ENCODE data around the gene CSTF1.

The CSTF1 gene

DNA sequence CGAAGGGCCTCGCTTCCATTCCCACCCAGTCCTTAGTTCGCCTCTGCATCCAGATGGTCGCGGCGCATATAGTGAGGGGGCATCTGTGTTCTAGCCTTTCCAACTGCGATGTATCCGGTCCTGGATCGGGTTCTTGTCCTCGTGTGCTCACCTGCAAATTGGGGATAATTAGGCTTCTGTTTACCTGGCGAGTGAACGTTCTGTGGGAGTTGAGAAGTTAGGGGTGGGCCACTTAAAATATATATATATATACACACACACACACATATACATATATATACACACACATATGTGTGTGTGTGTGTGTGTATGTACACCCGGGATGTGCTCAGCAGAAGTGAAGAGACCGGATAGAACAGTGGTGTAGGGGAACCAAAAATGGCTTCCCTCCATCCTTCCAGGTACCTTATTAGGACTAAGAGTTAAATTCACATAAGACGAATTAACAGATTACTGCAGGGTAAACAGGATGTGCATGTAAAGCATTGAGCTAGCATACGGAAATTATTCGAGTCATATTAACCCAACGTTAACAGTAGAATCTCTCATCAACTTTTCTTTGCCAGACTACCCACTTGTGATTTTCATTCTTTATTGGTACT is 537 bp downstream of the CSTF1 start:
- DNase-seq (ENCODE audit: low spot score): no peak
- H2BK15ac ChIP-seq (ENCODE audit: low read length): no peak overlapping the region
- H3K9me3 ChIP-seq (replicated peaks in 1 of 2; ENCODE audit: control insufficient read depth in 2 of 2, insufficient read depth in 1 of 2, low read depth in 1 of 2, low read length in 2 of 2): no peaks in the 10 kb centered on the region
- peak overlapping the region; percentile 87 for H3K9ac ChIP-seq (ENCODE audit: low read depth, low read length, poor library complexity)
- H3K18ac ChIP-seq (ENCODE audit: low read length): peak overlapping the region; percentile 76
- H3K27ac ChIP-seq (replicated peaks; ENCODE audit: low read length): peak overlapping the region; percentile 95
- whole genome bisulfite sequencing, 2 donors (ENCODE audit: extremely low coverage in 2 of 2, insufficient read length in 2 of 2, insufficient replicate concordance in 1 of 2): no CpG with 5 or more reads among the region's 18 CpGs
- peak overlapping the region; percentile 45 for H3K4me2 ChIP-seq (ENCODE audit: insufficient read depth, low read length, poor library complexity, severe bottlenecking)
- H3K36me3 ChIP-seq (replicated peaks in 1 of 2; ENCODE audit: control insufficient read depth in 2 of 2, insufficient read depth in 2 of 2, low read length in 2 of 2): peaks cover 34 to 73% of the 10 kb centered on the region in 2 donors
- no peak overlapping the region for H2AK5ac ChIP-seq (ENCODE audit: low read depth, low read length)
- H3K4me3 ChIP-seq (ENCODE audit: low read length in 2 of 2): peak overlapping the region; percentile 95 to 99
- peak overlapping the region; percentile 97 for H2AFZ ChIP-seq (ENCODE audit: low read length)
- peak overlapping the region; percentile 4 for H3K23ac ChIP-seq (ENCODE audit: low read depth, low read length, poor library complexity)
- H4K8ac ChIP-seq (ENCODE audit: low read depth, low read length): no peak overlapping the region
- no peak overlapping the region for H4K91ac ChIP-seq (ENCODE audit: low read depth, low read length, poor library complexity)
- H3K79me1 ChIP-seq (ENCODE audit: low read depth, low read length): peaks cover 9% of the 10 kb centered on the region
- H3K4me1 ChIP-seq (ENCODE audit: control insufficient read depth in 2 of 2, insufficient read depth in 1 of 2, low read depth in 1 of 2, low read length in 2 of 2): peaks cover 5 to 11% of the 10 kb centered on the region in 2 donors
- H2BK120ac ChIP-seq (ENCODE audit: low read depth, low read length): no peak overlapping the region
- H3K4ac ChIP-seq (ENCODE audit: low read length): no peak overlapping the region
- H2BK12ac ChIP-seq (ENCODE audit: low read length): no peak overlapping the region
- no peak overlapping the region for H3K14ac ChIP-seq (ENCODE audit: low read length)
- peak overlapping the region; percentile 77 for H2BK5ac ChIP-seq (ENCODE audit: low read length)
- no peaks in the 10 kb centered on the region for H3K27me3 ChIP-seq (ENCODE audit: control insufficient read depth in 3 of 3, insufficient read depth in 3 of 3, low read depth in 1 of 3, low read length in 3 of 3)

DNA sequence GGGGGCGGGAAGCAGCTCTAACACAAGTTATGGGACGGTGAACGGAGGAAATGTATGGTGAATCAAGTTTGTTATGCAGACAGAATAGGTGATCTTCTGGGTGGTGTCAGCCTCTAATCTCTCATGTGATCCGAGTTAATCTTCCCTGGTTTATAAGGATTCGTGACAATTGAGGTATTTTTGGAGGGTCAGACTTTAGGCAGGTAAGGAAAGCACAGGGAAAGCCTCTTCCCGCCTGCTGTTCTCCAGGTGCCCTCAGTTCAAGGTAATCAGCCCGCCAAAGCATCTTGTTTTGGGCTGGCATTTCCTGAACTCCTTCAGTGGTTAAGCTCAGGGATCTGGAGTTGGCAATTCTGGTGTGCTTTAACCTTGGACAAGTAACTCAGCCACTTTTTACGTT is 1.2 kb downstream of the CSTF1 start:
- Histone ChIP-seq H2BK12ac (ENCODE audit: low read length) (no peak overlapping the region), H4K91ac (ENCODE audit: low read depth, low read length, poor library complexity) (no peak overlapping the region), H3K9ac (ENCODE audit: low read depth, low read length, poor library complexity) (no peak overlapping the region), H2AFZ (ENCODE audit: low read length) (no peak overlapping the region), H3K4ac (ENCODE audit: low read length) (no peak overlapping the region), H3K4me3 (ENCODE audit: low read length in 2 of 2) (peak overlapping the region; percentile 34 to 99), H3K27ac (replicated peaks; ENCODE audit: low read length) (no peak overlapping the region), H4K8ac (ENCODE audit: low read depth, low read length) (no peak overlapping the region), H2BK15ac (ENCODE audit: low read length) (no peak overlapping the region), H2BK5ac (ENCODE audit: low read length) (no peak overlapping the region), H2BK120ac (ENCODE audit: low read depth, low read length) (no peak overlapping the region), H3K27me3 (ENCODE audit: control insufficient read depth in 3 of 3, insufficient read depth in 3 of 3, low read depth in 1 of 3, low read length in 3 of 3) (no peaks in the 10 kb centered on the region), H2AK5ac (ENCODE audit: low read depth, low read length) (no peak overlapping the region), H3K4me1 (ENCODE audit: control insufficient read depth in 2 of 2, insufficient read depth in 1 of 2, low read depth in 1 of 2, low read length in 2 of 2) (peaks cover 5 to 11% of the 10 kb centered on the region in 2 donors), H3K4me2 (ENCODE audit: insufficient read depth, low read length, poor library complexity, severe bottlenecking) (peak overlapping the region; percentile 45), H3K36me3 (replicated peaks in 1 of 2; ENCODE audit: control insufficient read depth in 2 of 2, insufficient read depth in 2 of 2, low read length in 2 of 2) (peaks cover 34 to 73% of the 10 kb centered on the region in 2 donors), H3K23ac (ENCODE audit: low read depth, low read length, poor library complexity) (no peak overlapping the region), H3K79me1 (ENCODE audit: low read depth, low read length) (peaks cover 9% of the 10 kb centered on the region), H3K9me3 (replicated peaks in 1 of 2; ENCODE audit: control insufficient read depth in 2 of 2, insufficient read depth in 1 of 2, low read depth in 1 of 2, low read length in 2 of 2) (no peaks in the 10 kb centered on the region), H3K18ac (ENCODE audit: low read length) (no peak overlapping the region), H3K14ac (ENCODE audit: low read length) (no peak overlapping the region)
- no CpG with 5 or more reads among the region's 8 CpGs for WGBS, 2 donors (ENCODE audit: extremely low coverage in 2 of 2, insufficient read length in 2 of 2, insufficient replicate concordance in 1 of 2)
- DNase-seq (ENCODE audit: low spot score): no peak

DNA sequence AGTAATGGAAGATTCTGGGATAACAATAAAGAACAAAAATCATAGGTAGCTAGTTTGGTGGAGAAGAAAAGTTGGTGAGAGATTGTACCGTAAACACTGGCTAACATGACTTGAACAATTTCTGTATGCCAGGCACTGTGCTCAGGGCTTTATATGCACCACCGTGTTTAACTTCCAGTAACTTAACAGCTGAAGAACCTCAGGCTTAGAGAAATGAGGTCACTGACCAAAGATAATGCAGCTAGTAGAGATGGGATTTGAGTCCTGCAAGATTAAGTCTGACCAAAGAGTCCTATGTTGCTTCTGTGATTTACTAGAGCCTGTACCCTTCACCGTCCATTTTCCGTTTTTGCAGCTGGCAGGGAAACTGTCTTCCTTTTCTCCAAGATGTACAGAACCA is 2.7 kb downstream of the CSTF1 start:
- H3K9me3 ChIP-seq (replicated peaks in 1 of 2; ENCODE audit: control insufficient read depth in 2 of 2, insufficient read depth in 1 of 2, low read depth in 1 of 2, low read length in 2 of 2): no peaks in the 10 kb centered on the region
- H3K4me2 ChIP-seq (ENCODE audit: insufficient read depth, low read length, poor library complexity, severe bottlenecking): no peak overlapping the region
- no peak overlapping the region for H3K27ac ChIP-seq (replicated peaks; ENCODE audit: low read length)
- H2AFZ ChIP-seq (ENCODE audit: low read length): no peak overlapping the region
- no peak overlapping the region for H2AK5ac ChIP-seq (ENCODE audit: low read depth, low read length)
- DNase-seq (ENCODE audit: low spot score): no peak
- H3K14ac ChIP-seq (ENCODE audit: low read length): no peak overlapping the region
- no peak overlapping the region for H2BK12ac ChIP-seq (ENCODE audit: low read length)
- no peaks in the 10 kb centered on the region for H3K27me3 ChIP-seq (ENCODE audit: control insufficient read depth in 3 of 3, insufficient read depth in 3 of 3, low read depth in 1 of 3, low read length in 3 of 3)
- H3K4me3 ChIP-seq (ENCODE audit: low read length in 2 of 2): no peak overlapping the region
- no peak overlapping the region for H3K4ac ChIP-seq (ENCODE audit: low read length)
- no peak overlapping the region for H2BK120ac ChIP-seq (ENCODE audit: low read depth, low read length)
- H3K4me1 ChIP-seq (ENCODE audit: control insufficient read depth in 2 of 2, insufficient read depth in 1 of 2, low read depth in 1 of 2, low read length in 2 of 2): peaks cover 5 to 11% of the 10 kb centered on the region in 2 donors
- no peak overlapping the region for H2BK15ac ChIP-seq (ENCODE audit: low read length)
- no peak overlapping the region for H3K18ac ChIP-seq (ENCODE audit: low read length)
- H4K8ac ChIP-seq (ENCODE audit: low read depth, low read length): no peak overlapping the region
- H3K23ac ChIP-seq (ENCODE audit: low read depth, low read length, poor library complexity): no peak overlapping the region
- no peak overlapping the region for H3K9ac ChIP-seq (ENCODE audit: low read depth, low read length, poor library complexity)
- peaks cover 3% of the 10 kb centered on the region for H3K79me1 ChIP-seq (ENCODE audit: low read depth, low read length)
- no peak overlapping the region for H2BK5ac ChIP-seq (ENCODE audit: low read length)
- no CpG with 5 or more reads among the region's 4 CpGs for WGBS, 2 donors (ENCODE audit: extremely low coverage in 2 of 2, insufficient read length in 2 of 2, insufficient replicate concordance in 1 of 2)
- H3K36me3 ChIP-seq (replicated peaks in 1 of 2; ENCODE audit: control insufficient read depth in 2 of 2, insufficient read depth in 2 of 2, low read length in 2 of 2): peaks cover 34 to 73% of the 10 kb centered on the region in 2 donors
- H4K91ac ChIP-seq (ENCODE audit: low read depth, low read length, poor library complexity): no peak overlapping the region

DNA sequence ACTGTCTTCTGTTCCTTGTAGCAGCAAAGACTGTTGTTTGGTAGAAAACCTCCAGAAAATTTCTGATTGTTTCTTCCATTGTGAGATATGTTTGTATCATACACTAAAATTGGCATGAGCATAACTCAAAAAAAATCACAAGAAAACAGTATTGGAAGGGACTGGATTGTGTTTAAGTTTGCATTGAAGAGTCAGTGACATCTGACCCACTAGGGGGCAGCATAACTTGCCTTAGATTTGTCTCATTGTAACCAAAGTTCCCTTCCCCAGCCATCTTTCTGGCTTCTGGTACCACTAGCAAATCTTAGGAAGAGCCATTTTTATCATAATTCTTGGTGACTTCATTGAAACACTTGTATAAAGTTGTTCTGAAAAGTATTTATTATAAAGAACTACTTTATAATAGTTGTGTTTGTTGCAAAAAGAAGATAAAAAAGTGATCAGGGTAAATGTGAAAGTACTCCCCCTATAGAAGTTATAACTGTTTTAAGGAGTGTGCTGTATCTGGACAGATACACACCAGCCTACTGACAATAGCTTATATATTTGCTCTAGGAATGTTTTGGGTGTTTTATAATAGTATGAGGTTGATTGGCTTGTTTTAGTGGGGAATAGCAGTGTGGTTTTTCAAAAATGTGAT is 7.7 kb downstream of the CSTF1 start:
- Histone ChIP-seq H2BK15ac (ENCODE audit: low read length) (no peak overlapping the region), H2BK12ac (ENCODE audit: low read length) (no peak overlapping the region), H2AFZ (ENCODE audit: low read length) (no peak overlapping the region), H3K4me1 (ENCODE audit: control insufficient read depth in 2 of 2, insufficient read depth in 1 of 2, low read depth in 1 of 2, low read length in 2 of 2) (no peaks in the 10 kb centered on the region), H3K36me3 (replicated peaks in 1 of 2; ENCODE audit: control insufficient read depth in 2 of 2, insufficient read depth in 2 of 2, low read length in 2 of 2) (peaks cover 49 to 97% of the 10 kb centered on the region in 2 donors), H3K4me3 (ENCODE audit: low read length in 2 of 2) (no peak overlapping the region), H3K23ac (ENCODE audit: low read depth, low read length, poor library complexity) (no peak overlapping the region), H3K27me3 (ENCODE audit: control insufficient read depth in 3 of 3, insufficient read depth in 3 of 3, low read depth in 1 of 3, low read length in 3 of 3) (no peaks in the 10 kb centered on the region), H3K9me3 (replicated peaks in 1 of 2; ENCODE audit: control insufficient read depth in 2 of 2, insufficient read depth in 1 of 2, low read depth in 1 of 2, low read length in 2 of 2) (no peaks in the 10 kb centered on the region), H3K18ac (ENCODE audit: low read length) (no peak overlapping the region), H3K14ac (ENCODE audit: low read length) (no peak overlapping the region), H4K91ac (ENCODE audit: low read depth, low read length, poor library complexity) (no peak overlapping the region), H2BK120ac (ENCODE audit: low read depth, low read length) (no peak overlapping the region), H2BK5ac (ENCODE audit: low read length) (no peak overlapping the region), H3K27ac (replicated peaks; ENCODE audit: low read length) (no peak overlapping the region), H3K79me1 (ENCODE audit: low read depth, low read length) (no peaks in the 10 kb centered on the region), H3K4ac (ENCODE audit: low read length) (no peak overlapping the region), H3K9ac (ENCODE audit: low read depth, low read length, poor library complexity) (no peak overlapping the region), H2AK5ac (ENCODE audit: low read depth, low read length) (no peak overlapping the region), H3K4me2 (ENCODE audit: insufficient read depth, low read length, poor library complexity, severe bottlenecking) (no peak overlapping the region), H4K8ac (ENCODE audit: low read depth, low read length) (no peak overlapping the region)
- DNase-seq (ENCODE audit: low spot score): peak; percentile 52

Measured in neuronal stem cell (in vitro differentiated cells).